ENCODE measurements around the gene RGMA.
A peak's percentile ranks its signal among the peaks of the same experiment; 100 is the strongest.
"Not testable (repeated sequence)": the region's sequence is repeated elsewhere in the genome, so short reads cannot be mapped to it uniquely, and the experiment has no call there.

Gene RGMA

GRCh38 chr15:93032515-93033206 is 56.4 kb downstream of the RGMA start:
- DNase-seq, result not testable (repeated sequence)

GRCh38 chr15:93031557-93032384 is 57.2 kb downstream of the RGMA start:
- DNase-seq, result not testable (repeated sequence)

GRCh38 chr15:93031103-93031464 is 57.9 kb downstream of the RGMA start:
- DNase-seq, result no peak

- DNase-seq, result peak; percentile 53
Observed at GRCh38 chr15:93030430-93031102, 58.4 kb downstream of the RGMA start.

- no peak for DNase-seq
Observed at GRCh38 chr15:93029836-93030429, 59.1 kb downstream of the RGMA start.

- peak; percentile 33 for DNase-seq
Observed at GRCh38 chr15:93029214-93029835, 59.7 kb downstream of the RGMA start.

- DNase-seq, result peak; percentile 97
Observed at GRCh38 chr15:93028632-93029213, 60.3 kb downstream of the RGMA start.

GRCh38 chr15:93028111-93028631 is 60.8 kb downstream of the RGMA start:
- no peak for DNase-seq

GRCh38 chr15:93027413-93027812 is 61.6 kb downstream of the RGMA start:
- DNase-seq, result peak; percentile 49

- peak; percentile 23 for DNase-seq
Observed at GRCh38 chr15:93026380-93026817, 62.6 kb downstream of the RGMA start.

- DNase-seq, result peak; percentile 14
Observed at GRCh38 chr15:93025625-93025982, 63.4 kb downstream of the RGMA start.

- no peak for DNase-seq
Observed at GRCh38 chr15:93024716-93025624, 64.0 kb downstream of the RGMA start.

- no peak for DNase-seq
Observed at GRCh38 chr15:93024293-93024692, 64.7 kb downstream of the RGMA start.

- DNase-seq, result no peak
Observed at GRCh38 chr15:93020976-93021772, 67.8 kb downstream of the RGMA start.

GRCh38 chr15:93019971-93020370 is 69.0 kb downstream of the RGMA start:
- no peak for DNase-seq

- DNase-seq, result no peak
Observed at GRCh38 chr15:93019090-93019489, 69.9 kb downstream of the RGMA start.

GRCh38 chr15:93018574-93018973 is 70.4 kb downstream of the RGMA start:
- DNase-seq, result no peak

GRCh38 chr15:93017526-93017925 is 71.5 kb downstream of the RGMA start:
- peak; percentile 54 for DNase-seq

GRCh38 chr15:93012786-93013185 is 76.2 kb downstream of the RGMA start:
- no peak for DNase-seq

GRCh38 chr15:93007994-93008393 is 81.0 kb downstream of the RGMA start:
- no peak for DNase-seq
